Glutamatergic neuron (in vitro differentiated cells): ENCODE results near the gene RAPGEF1. TPM values are rescaled to one million over a fixed set of nuclear protein-coding genes. Genes with fewer than 3 reads are reported as not detected.

Experiments
- DNase-seq: peaks from one replicate; pipeline ENCODE4 v3.0.0; 2022
- H3K27ac Mint-ChIP-seq: one replicate; pipeline ENCODE4 v1.8.0; 2020; ENCODE audit warnings: mild to moderate bottlenecking, mixed read lengths, inconsistent platforms; ENCODE audit not compliant: unreplicated experiment
- H3K27me3 Mint-ChIP-seq: one replicate; pipeline ENCODE4 v1.8.0; 2020; ENCODE audit warnings: mild to moderate bottlenecking, moderate library complexity, mixed read lengths, inconsistent platforms; ENCODE audit not compliant: unreplicated experiment
- H3K36me3 Mint-ChIP-seq: one replicate; pipeline ENCODE4 v1.8.0; 2020; ENCODE audit warnings: mild to moderate bottlenecking, mixed read lengths, inconsistent platforms; ENCODE audit not compliant: unreplicated experiment
- H3K4me1 Mint-ChIP-seq: one replicate; pipeline ENCODE4 v1.8.0; 2020; ENCODE audit warnings: mild to moderate bottlenecking, low read depth, mixed read lengths, inconsistent platforms; ENCODE audit not compliant: unreplicated experiment
- H3K4me3 Mint-ChIP-seq: one replicate; pipeline ENCODE4 v1.8.0; 2020; ENCODE audit warnings: mild to moderate bottlenecking, mixed read lengths, inconsistent platforms; ENCODE audit not compliant: unreplicated experiment
- H3K9me3 Mint-ChIP-seq: one replicate; pipeline ENCODE4 v1.8.0; 2020; ENCODE audit warnings: mild to moderate bottlenecking, moderate library complexity, mixed read lengths, inconsistent platforms; ENCODE audit not compliant: unreplicated experiment
- CTCF ChIP-seq: fragments of 200-600 bp; sonication (generic); IDR thresholded peaks from one replicate; pipeline ENCODE4 v1.5.0; 2021; ENCODE audit not compliant: partially characterized antibody, unreplicated experiment
- total RNA-seq: library from RNA; stranded (reverse); fragmentation: NEBNext Ultra II Directional; extraction: Animal tissue kit (Norgen Biotek cat#: 25700); gene quantifications from one replicate; pipeline ENCODE4 v1.2.1, GENCODE V29; 2021; ENCODE audit not compliant: unreplicated experiment

The RAPGEF1 gene
- total RNA-seq, 1 donor from 2014 or later: 319 TPM

- H3K36me3 Mint-ChIP-seq: no peaks in the 10 kb centered on the region
- H3K9me3 Mint-ChIP-seq: peaks cover 8% of the 10 kb centered on the region
- H3K27me3 Mint-ChIP-seq: peaks cover 8% of the 10 kb centered on the region
- peaks cover 69% of the 10 kb centered on the region for H3K4me1 Mint-ChIP-seq
- no peak overlapping the region for H3K27ac Mint-ChIP-seq
- no peak for TF ChIP-seq CTCF
- DNase-seq: no peak
- H3K4me3 Mint-ChIP-seq: no peak overlapping the region
Observed at GRCh38 chr9:131675437-131676022, 64.3 kb downstream of the RAPGEF1 start.

GRCh38 chr9:131674425-131675421 lies 65.2 kb downstream of the RAPGEF1 start:
- Mint-ChIP-seq H3K4me1 (peaks cover 67% of the 10 kb centered on the region), H3K4me3 (no peak overlapping the region), H3K27me3 (peaks cover 8% of the 10 kb centered on the region)

GRCh38 chr9:131673531-131673930 lies 66.3 kb downstream of the RAPGEF1 start:
- TF ChIP-seq CTCF: no peak
- peaks cover 6% of the 10 kb centered on the region for H3K27me3 Mint-ChIP-seq
- no peak overlapping the region for H3K27ac Mint-ChIP-seq
- peaks cover 67% of the 10 kb centered on the region for H3K4me1 Mint-ChIP-seq
- H3K36me3 Mint-ChIP-seq: no peaks in the 10 kb centered on the region
- H3K4me3 Mint-ChIP-seq: no peak overlapping the region
- DNase-seq: no peak
- H3K9me3 Mint-ChIP-seq: peaks cover 11% of the 10 kb centered on the region

More at GRCh38 chr9:131674425-131675421, 65.2 kb downstream of the RAPGEF1 start:
- Mint-ChIP-seq H3K36me3 (no peaks in the 10 kb centered on the region), H3K27ac (peak overlapping the region; percentile 33), H3K9me3 (peaks cover 11% of the 10 kb centered on the region)
- no peak for TF ChIP-seq CTCF
- DNase-seq: no peak

- DNase-seq: no peak
- H3K27me3 Mint-ChIP-seq: peaks cover 6% of the 10 kb centered on the region
- no peaks in the 10 kb centered on the region for H3K36me3 Mint-ChIP-seq
- H3K27ac Mint-ChIP-seq: no peak overlapping the region
- H3K4me3 Mint-ChIP-seq: no peak overlapping the region
- TF ChIP-seq CTCF: no peak
- H3K9me3 Mint-ChIP-seq: peaks cover 11% of the 10 kb centered on the region
- peaks cover 66% of the 10 kb centered on the region for H3K4me1 Mint-ChIP-seq
Observed at GRCh38 chr9:131673068-131673467, 66.8 kb downstream of the RAPGEF1 start.

GRCh38 chr9:131672451-131672850 lies 67.4 kb downstream of the RAPGEF1 start:
- no peak overlapping the region for H3K27ac Mint-ChIP-seq

More at GRCh38 chr9:131672451-131672850, 67.4 kb downstream of the RAPGEF1 start:
- peaks cover 66% of the 10 kb centered on the region for H3K4me1 Mint-ChIP-seq
- DNase-seq: no peak
- no peak for TF ChIP-seq CTCF
- peaks cover 6% of the 10 kb centered on the region for H3K27me3 Mint-ChIP-seq
- peaks cover 7% of the 10 kb centered on the region for H3K9me3 Mint-ChIP-seq
- no peaks in the 10 kb centered on the region for H3K36me3 Mint-ChIP-seq
- H3K4me3 Mint-ChIP-seq: no peak overlapping the region
